ENCODE measurements around the gene RFX4. TPM values are rescaled to one million over a fixed set of nuclear protein-coding genes. Genes with fewer than 3 reads are reported as not detected.
"Not testable (repeated sequence)": the region's sequence is repeated elsewhere in the genome, so short reads cannot be mapped to it uniquely, and the experiment has no call there.

The RFX4 gene
- total RNA-seq, 4 donors from 2014 or later: not detected

- in situ Hi-C loops (cut with MboI; ENCODE audit: low sequenced_read_pairs in 4 of 4): no loop called here
- no peaks in the 10 kb centered on the region for H3K4me1 ChIP-seq
- intact Hi-C loops (cut with DNase I; ENCODE audit: low total_unique reads): no loop called here
These were observed 18.2 kb downstream of the RFX4 start for GRCh38 chr12:106601031-106601430.

GRCh38 chr12:106601496-106601895 is 18.7 kb downstream of the RFX4 start:
- no peak for DNase-seq
- in situ Hi-C loops (cut with MboI; ENCODE audit: low sequenced_read_pairs in 4 of 4) (no loop called here), intact Hi-C loops (cut with DNase I; ENCODE audit: low total_unique reads) (no loop called here)
- ATAC-seq: no peak
- Histone ChIP-seq H3K36me3 (no peaks in the 10 kb centered on the region), H3K27ac (no peak overlapping the region), H3K27me3 (no peaks in the 10 kb centered on the region), H3K4me1 (no peaks in the 10 kb centered on the region), H3K9me3 (no peaks in the 10 kb centered on the region), H3K4me3 (no peak overlapping the region)
- TF ChIP-seq POLR2A (IDR thresholded peaks at IDR 0.05): no peak
- TF ChIP-seq CTCF (IDR thresholded peaks at IDR 0.05 in 4 of 5, conservative IDR thresholded peaks at IDR 0.05 in 1 of 5): no peak

More at GRCh38 chr12:106601031-106601430, 18.2 kb downstream of the RFX4 start:
- Histone ChIP-seq H3K27me3 (no peaks in the 10 kb centered on the region), H3K36me3 (no peaks in the 10 kb centered on the region), H3K4me3 (no peak overlapping the region), H3K27ac (no peak overlapping the region), H3K9me3 (no peaks in the 10 kb centered on the region)
- no peak for ATAC-seq
- DNase-seq: no peak
- TF ChIP-seq CTCF (IDR thresholded peaks at IDR 0.05 in 4 of 5, conservative IDR thresholded peaks at IDR 0.05 in 1 of 5) (no peak), POLR2A (IDR thresholded peaks at IDR 0.05) (no peak)

GRCh38 chr12:106602076-106602475 is 19.3 kb downstream of the RFX4 start:
- intact Hi-C loops (cut with DNase I; ENCODE audit: low total_unique reads) (no loop called here), in situ Hi-C loops (cut with MboI; ENCODE audit: low sequenced_read_pairs in 4 of 4) (no loop called here)
- H3K9me3 ChIP-seq: no peaks in the 10 kb centered on the region
- no peak overlapping the region for H3K4me3 ChIP-seq
- no peaks in the 10 kb centered on the region for H3K36me3 ChIP-seq
- no peak overlapping the region for H3K27ac ChIP-seq
- DNase-seq: no peak
- no peaks in the 10 kb centered on the region for H3K4me1 ChIP-seq
- no peaks in the 10 kb centered on the region for H3K27me3 ChIP-seq
- no peak for TF ChIP-seq POLR2A (IDR thresholded peaks at IDR 0.05)
- no peak for TF ChIP-seq CTCF (IDR thresholded peaks at IDR 0.05 in 4 of 5, conservative IDR thresholded peaks at IDR 0.05 in 1 of 5)
- ATAC-seq: no peak

GRCh38 chr12:106605254-106605653 is 22.4 kb downstream of the RFX4 start:
- H3K4me3 ChIP-seq: no peak overlapping the region
- H3K4me1 ChIP-seq: no peaks in the 10 kb centered on the region
- no peaks in the 10 kb centered on the region for H3K9me3 ChIP-seq
- DNase-seq (no peak), ATAC-seq (no peak)
- peaks cover 0 to 3% (median 0%) of the 10 kb centered on the region in 3 donors for H3K27me3 ChIP-seq
- no peak overlapping the region for H3K27ac ChIP-seq
- in situ Hi-C loops (cut with MboI; ENCODE audit: low sequenced_read_pairs in 4 of 4) (no loop called here), intact Hi-C loops (cut with DNase I; ENCODE audit: low total_unique reads) (no loop called here)
- H3K36me3 ChIP-seq: no peaks in the 10 kb centered on the region
- TF ChIP-seq CTCF (IDR thresholded peaks at IDR 0.05 in 4 of 5, conservative IDR thresholded peaks at IDR 0.05 in 1 of 5) (no peak), POLR2A (IDR thresholded peaks at IDR 0.05) (no peak)

GRCh38 chr12:106620588-106620987 is 37.8 kb downstream of the RFX4 start:
- DNase-seq; intact Hi-C loops (cut with DNase I; ENCODE audit: low total_unique reads); H3K4me1 ChIP-seq; H3K36me3 ChIP-seq; H3K27me3 ChIP-seq; H3K4me3 ChIP-seq; ATAC-seq; H3K27ac ChIP-seq; H3K9me3 ChIP-seq; in situ Hi-C loops (cut with MboI; ENCODE audit: low sequenced_read_pairs in 4 of 4): not testable (repeated sequence)

Data from gastrocnemius medialis (tissue), 4 donors.